GM10266 (cell line): ENCODE measurements around the gene TPRX2.
"Not testable (repeated sequence)": the region's sequence is repeated elsewhere in the genome, so short reads cannot be mapped to it uniquely, and the experiment has no call there.

Experiments used
- DNase-seq: peaks from one replicate; pipeline ENCODE4 v3.0.0; 2012; ENCODE audit errors: extremely low spot score
- TF ChIP-seq, protein P1 (sequence below): IDR thresholded peaks from 2 replicates; pipeline ENCODE4 v1.5.1; 2012; ENCODE audit warnings: mild to moderate bottlenecking, low read depth; ENCODE audit not compliant: control insufficient read depth, insufficient read depth; ENCODE audit errors: missing control alignments

Gene TPRX2

DNA sequence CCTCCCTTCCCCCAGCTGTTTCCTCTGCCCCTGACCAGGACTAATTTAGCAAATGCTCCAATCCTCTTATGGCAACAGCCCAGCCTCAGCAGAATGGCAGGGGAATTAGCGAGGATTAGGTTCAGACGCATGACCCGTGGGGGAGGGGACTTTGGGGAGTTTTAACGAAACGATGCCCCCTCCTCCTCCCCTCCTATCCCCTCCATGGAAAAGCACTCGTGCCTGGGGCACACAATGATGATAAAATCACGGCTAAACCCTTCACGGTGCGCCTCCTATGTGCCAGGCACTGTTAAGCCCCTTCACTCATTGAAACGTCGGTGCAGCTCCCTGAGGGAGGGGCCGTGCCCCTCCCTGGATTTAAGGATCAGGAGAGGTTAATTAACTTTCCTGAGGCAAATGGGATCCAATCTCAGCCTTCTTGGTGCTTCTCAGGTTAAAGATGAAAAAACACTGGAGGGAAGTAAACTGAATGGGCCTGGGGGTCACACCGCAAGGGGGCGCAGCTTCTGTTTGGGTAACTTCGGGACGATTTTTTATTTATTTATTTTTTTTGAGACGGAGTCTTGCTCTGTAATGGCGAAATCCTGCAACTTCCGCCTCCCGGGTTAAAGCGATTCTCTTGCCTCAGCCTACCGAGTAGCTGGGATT, 10.1 kb upstream of the TPRX2 start:
- TF ChIP-seq, protein P1, sequence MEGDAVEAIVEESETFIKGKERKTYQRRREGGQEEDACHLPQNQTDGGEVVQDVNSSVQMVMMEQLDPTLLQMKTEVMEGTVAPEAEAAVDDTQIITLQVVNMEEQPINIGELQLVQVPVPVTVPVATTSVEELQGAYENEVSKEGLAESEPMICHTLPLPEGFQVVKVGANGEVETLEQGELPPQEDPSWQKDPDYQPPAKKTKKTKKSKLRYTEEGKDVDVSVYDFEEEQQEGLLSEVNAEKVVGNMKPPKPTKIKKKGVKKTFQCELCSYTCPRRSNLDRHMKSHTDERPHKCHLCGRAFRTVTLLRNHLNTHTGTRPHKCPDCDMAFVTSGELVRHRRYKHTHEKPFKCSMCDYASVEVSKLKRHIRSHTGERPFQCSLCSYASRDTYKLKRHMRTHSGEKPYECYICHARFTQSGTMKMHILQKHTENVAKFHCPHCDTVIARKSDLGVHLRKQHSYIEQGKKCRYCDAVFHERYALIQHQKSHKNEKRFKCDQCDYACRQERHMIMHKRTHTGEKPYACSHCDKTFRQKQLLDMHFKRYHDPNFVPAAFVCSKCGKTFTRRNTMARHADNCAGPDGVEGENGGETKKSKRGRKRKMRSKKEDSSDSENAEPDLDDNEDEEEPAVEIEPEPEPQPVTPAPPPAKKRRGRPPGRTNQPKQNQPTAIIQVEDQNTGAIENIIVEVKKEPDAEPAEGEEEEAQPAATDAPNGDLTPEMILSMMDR = peak; percentile 7
- DNase-seq = no peak

DNA sequence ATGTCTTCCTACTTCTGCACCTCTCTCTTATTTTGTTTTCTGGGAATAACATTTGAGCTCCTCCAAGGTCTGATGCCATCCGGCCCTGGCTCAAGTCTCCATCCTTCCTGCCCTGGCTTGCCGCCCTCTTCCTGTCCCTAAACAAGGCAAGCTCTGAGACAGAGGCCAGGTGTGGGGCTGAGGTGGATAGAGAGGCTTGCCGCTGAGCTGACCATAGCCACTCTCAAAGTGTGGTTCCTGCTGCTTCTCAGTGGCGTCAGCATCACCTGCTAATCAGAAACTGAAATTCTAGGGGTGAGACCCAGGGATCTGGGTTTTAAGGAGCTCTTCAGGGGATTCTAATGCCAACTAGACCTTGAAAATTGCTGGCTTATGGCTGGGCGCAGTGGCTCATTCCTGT, 6.0 kb upstream of the TPRX2 start:
- TF ChIP-seq, protein P1 = no peak
- no peak for DNase-seq

DNA sequence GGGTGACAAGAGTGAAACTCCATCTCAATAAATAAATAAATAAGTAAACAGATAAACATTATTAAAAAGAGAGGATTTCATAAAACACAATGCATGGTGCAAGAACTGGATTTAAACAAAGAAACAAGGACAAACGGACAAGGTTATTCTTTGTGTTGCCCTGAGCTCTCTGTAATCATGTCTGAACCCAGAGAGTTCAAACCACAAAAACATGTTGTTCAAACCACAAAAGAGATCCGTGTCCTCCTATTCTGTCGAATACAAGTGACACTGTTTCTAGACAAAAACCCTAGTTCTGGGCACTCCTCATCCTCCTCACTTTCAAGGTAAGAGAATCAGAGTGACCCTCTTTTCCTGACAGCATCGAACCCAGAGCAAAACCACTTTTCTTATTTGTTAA, 4.6 kb upstream of the TPRX2 start:
- no peak for DNase-seq
- TF ChIP-seq, protein P1 = no peak

DNA sequence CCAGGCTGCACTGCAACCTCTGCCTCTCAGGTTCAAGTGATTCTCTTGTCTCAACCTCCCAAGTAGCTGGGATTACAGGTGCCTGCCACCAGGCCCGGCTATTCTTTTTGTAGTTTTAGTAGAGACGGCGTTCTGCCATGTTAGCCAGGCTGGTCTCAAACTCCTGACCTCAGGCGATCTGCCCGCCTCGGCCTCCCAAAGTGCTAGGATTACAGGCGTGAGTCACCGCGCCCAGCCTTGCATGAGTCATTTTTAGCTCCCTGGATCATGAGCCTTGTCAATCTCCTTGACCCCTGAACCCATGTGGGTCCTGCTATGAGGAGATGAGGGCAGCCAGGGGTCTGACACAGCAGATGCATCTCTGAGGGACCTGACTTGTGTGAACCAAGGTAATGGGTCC, 804 bp upstream of the TPRX2 start:
- not testable (repeated sequence) for DNase-seq

DNA sequence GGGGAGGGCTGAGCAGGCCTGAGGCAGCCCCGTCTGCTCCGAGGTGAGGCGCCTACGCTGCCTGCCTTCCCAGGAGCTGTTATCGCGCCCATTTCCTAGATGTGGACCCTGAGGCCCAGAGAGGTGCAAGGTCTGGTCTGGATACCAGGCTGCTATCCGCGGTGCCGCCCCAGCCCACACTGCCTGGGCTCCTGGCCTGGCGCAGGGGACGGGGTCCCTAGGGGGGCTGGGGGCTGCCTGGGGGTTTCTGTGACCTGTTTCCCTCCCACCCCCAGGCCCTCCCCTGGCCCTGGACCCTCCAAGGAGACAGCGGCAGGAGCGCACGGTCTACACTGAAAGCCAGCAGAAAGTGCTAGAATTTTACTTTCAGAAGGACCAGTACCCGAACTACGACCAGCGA, 803 bp downstream of the TPRX2 start:
- not testable (repeated sequence) for DNase-seq

DNA sequence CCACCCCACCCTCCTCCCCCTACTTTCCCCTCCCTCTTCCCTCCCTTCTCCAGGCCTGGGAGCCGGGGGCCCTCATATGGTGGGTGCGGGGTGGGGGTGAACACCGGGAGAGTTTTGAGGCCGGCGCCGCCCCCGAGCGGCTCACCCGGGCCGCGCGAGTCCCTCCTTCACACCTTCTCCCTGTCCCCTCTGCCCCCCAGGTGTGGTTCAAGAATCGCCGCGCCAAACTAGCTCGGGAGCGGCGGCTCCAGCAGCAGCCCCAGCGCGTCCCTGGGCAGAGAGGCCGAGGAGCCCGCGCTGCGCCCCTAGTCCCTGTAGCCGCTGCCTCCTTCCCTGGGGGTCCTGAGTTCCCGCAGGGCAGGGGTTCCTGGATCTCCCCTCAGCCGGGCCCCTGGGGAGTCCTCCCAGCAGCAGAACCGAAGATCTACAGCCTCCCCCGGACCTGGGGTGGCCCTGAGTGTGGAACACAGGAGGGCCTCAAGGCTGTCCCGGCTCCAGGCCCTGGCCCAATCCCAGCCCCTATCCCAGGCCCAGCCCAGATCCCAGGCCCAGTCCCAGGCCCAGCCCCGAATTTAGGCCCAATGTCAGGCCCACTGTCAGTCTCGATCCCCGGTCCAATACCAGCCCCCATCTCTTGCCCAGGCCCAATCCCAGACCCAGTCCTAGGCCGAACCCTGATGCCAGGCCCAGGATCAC, 1.7 kb downstream of the TPRX2 start:
- no peak for DNase-seq
- TF ChIP-seq, protein P1 = no peak

DNA sequence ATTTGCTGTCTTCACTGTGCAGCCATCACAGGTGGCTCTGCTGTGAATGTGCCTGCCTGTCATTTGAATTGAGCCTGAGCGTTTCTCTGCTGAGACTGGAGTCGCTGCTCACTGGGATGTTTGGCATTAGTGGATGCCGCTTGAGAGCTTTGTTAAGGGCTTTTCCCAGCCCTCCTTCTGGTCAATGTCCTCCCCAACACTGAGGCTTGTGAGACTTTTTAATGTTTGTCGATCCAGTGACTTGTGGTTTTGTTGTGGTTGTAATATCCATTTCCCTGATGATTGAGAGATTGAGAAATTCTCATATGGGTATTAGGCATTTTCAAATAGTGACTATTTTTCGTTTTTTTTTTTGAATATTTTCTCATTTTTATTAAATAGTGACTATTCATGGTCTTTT, 2.6 kb downstream of the TPRX2 start:
- TF ChIP-seq, protein P1 = no peak
- DNase-seq = no peak

DNA sequence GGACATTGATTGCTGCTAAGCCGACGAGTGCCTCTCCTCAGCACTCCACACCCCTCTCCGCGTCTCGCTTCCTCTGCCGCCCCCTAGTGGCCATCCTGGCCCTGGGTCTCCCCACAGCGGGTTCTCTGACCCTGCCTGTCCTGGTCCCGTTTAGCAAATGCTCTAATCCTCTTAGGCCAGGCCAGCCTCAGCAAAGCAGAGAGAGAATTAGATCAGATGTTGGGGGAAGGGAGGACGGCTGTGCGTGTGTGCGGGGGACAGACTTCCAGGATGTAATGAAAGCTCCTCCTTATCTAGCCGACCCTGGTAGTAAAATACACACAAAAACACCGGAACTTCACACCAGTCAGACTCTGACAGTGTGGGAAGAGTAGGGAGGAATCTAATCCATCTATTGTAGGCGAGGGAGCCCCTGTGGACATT, 4.5 kb downstream of the TPRX2 start:
- peak; percentile 92 for DNase-seq
- TF ChIP-seq, protein P1 = peak; percentile 89
